ENCODE data around the gene CDKN1C.

The CDKN1C gene

DNA sequence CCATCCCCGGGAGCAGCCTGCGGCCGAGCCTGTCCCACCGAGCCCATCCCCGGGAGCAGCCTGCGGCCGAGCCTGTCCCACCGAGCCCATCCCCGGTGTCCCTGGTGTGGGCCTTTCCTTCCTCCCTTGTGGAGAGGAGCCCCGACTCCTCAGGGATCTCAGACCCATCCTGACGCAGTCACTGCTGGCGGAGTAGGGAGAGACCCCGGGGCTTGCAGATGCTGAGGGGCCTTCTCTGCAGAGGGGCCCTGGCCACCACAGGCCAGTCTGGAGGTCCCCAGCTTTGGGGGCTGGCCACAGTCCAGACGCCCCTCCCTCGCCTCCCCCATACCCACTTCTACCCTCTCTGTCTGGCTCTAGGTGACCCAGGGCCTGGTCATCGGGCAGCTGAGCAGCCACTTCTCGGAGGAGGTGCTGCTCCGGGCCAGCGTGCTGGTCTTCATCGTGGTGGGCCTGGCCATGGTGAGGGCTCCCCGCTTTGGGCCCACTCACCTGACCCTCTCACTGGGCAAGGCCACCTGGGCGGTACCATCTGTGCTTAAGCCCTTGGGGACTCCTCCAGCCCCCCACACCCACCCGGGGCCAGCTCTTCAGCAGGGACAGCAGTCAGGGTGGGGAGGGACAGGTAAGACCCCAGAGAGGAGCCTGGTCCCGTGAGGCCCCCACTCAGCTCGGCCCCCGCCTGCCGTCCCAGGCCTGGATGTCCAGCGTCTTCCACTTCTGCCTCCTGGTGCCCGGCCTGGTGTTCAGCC lies 36.3 kb upstream of the CDKN1C start:
- no peak overlapping the region for H3K27ac ChIP-seq (ENCODE audit: low read depth, low read length)

DNA sequence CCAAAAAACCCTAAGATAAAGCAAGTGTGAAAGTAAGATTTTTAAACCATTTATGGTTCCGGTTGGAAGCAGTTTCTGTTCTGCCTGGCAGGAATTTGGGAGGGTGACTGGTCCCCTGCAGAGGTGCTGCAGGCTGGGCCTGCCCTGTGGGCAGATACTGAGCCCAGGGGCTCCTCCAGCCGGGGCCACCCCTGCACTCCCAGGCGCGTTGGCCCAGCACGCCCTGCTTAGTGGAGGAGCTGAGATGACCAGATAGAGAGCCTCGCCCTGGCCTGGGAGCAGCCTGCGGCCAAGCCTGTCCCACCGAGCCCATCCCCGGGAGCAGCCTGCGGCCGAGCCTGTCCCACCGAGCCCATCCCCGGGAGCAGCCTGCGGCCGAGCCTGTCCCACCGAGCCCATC lies 35.7 kb upstream of the CDKN1C start:
- H3K9me2 ChIP-seq (replicated peaks; ENCODE audit: insufficient read depth, low read length): no peaks in the 10 kb centered on the region
- no peak overlapping the region for H3K9ac ChIP-seq (ENCODE audit: low read length)
- H3F3A ChIP-seq (ENCODE audit: insufficient read depth): no peaks in the 10 kb centered on the region
- TF ChIP-seq, protein P1, sequence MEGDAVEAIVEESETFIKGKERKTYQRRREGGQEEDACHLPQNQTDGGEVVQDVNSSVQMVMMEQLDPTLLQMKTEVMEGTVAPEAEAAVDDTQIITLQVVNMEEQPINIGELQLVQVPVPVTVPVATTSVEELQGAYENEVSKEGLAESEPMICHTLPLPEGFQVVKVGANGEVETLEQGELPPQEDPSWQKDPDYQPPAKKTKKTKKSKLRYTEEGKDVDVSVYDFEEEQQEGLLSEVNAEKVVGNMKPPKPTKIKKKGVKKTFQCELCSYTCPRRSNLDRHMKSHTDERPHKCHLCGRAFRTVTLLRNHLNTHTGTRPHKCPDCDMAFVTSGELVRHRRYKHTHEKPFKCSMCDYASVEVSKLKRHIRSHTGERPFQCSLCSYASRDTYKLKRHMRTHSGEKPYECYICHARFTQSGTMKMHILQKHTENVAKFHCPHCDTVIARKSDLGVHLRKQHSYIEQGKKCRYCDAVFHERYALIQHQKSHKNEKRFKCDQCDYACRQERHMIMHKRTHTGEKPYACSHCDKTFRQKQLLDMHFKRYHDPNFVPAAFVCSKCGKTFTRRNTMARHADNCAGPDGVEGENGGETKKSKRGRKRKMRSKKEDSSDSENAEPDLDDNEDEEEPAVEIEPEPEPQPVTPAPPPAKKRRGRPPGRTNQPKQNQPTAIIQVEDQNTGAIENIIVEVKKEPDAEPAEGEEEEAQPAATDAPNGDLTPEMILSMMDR (IDR thresholded peaks at IDR 0.05; ENCODE audit: insufficient read depth, low read length, poor library complexity, severe bottlenecking): no peak
- TF ChIP-seq EZH2phosphoT487 (conservative IDR thresholded peaks at IDR 0.05; ENCODE audit: low read length): no peak
- no peak overlapping the region for H3K4me2 ChIP-seq (ENCODE audit: low read depth, low read length, poor library complexity, severe bottlenecking)
- no peaks in the 10 kb centered on the region for H3K79me2 ChIP-seq (ENCODE audit: insufficient read depth, low read length)
- no peaks in the 10 kb centered on the region for H4K20me1 ChIP-seq (ENCODE audit: low read depth, low read length)
- H2AFZ ChIP-seq (ENCODE audit: low read depth, low read length, severe bottlenecking): no peak overlapping the region
- H3K4me3 ChIP-seq (ENCODE audit: insufficient read depth, low read length, poor library complexity, severe bottlenecking): no peak overlapping the region
- no peaks in the 10 kb centered on the region for H3K27me3 ChIP-seq (ENCODE audit: low read length)
- no peaks in the 10 kb centered on the region for H3K36me3 ChIP-seq (ENCODE audit: low read length)
- H3K27ac ChIP-seq (ENCODE audit: low read depth, low read length): no peak overlapping the region
- H3K9me3 ChIP-seq (ENCODE audit: insufficient read depth, low read length): no peaks in the 10 kb centered on the region

More for the DNA sequence above, 36.3 kb upstream of the CDKN1C start:
- Histone ChIP-seq H3K36me3 (ENCODE audit: low read length) (no peaks in the 10 kb centered on the region), H3K4me2 (ENCODE audit: low read depth, low read length, poor library complexity, severe bottlenecking) (no peak overlapping the region), H3K9me3 (ENCODE audit: insufficient read depth, low read length) (no peaks in the 10 kb centered on the region), H3K79me2 (ENCODE audit: insufficient read depth, low read length) (no peaks in the 10 kb centered on the region), H2AFZ (ENCODE audit: low read depth, low read length, severe bottlenecking) (no peak overlapping the region), H3K27me3 (ENCODE audit: low read length) (no peaks in the 10 kb centered on the region), H4K20me1 (ENCODE audit: low read depth, low read length) (no peaks in the 10 kb centered on the region), H3F3A (ENCODE audit: insufficient read depth) (no peaks in the 10 kb centered on the region), H3K9ac (ENCODE audit: low read length) (no peak overlapping the region), H3K4me3 (ENCODE audit: insufficient read depth, low read length, poor library complexity, severe bottlenecking) (no peak overlapping the region), H3K9me2 (replicated peaks; ENCODE audit: insufficient read depth, low read length) (no peaks in the 10 kb centered on the region)
- TF ChIP-seq, protein P1 (IDR thresholded peaks at IDR 0.05; ENCODE audit: insufficient read depth, low read length, poor library complexity, severe bottlenecking): no peak
- no peak for TF ChIP-seq EZH2phosphoT487 (conservative IDR thresholded peaks at IDR 0.05; ENCODE audit: low read length)

DNA sequence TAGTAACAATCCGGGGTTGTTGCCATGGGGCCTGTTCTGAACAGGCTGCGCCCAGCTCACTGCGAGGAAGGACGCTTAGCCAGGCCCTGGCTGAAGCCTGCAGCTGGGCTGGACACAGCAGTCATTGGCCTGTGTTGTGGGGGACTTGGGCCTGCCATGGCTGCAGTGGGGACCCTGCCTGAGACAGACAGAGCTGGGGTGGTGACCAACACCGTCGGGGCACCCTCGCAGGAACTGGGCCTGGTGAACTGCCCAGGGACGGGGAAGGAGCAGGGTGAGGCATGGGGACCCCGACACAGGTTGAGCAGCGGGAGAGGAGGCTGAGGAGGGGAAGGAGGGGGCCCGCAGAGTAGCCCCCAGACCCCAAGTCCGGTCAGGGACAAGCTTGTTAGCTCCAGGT lies 34.8 kb upstream of the CDKN1C start:
- H3K9me2 ChIP-seq (replicated peaks; ENCODE audit: insufficient read depth, low read length): no peaks in the 10 kb centered on the region
- no peaks in the 10 kb centered on the region for H3K36me3 ChIP-seq (ENCODE audit: low read length)
- H3K27me3 ChIP-seq (ENCODE audit: low read length): no peaks in the 10 kb centered on the region
- TF ChIP-seq, protein P1 (IDR thresholded peaks at IDR 0.05; ENCODE audit: insufficient read depth, low read length, poor library complexity, severe bottlenecking): no peak
- no peak for TF ChIP-seq EZH2phosphoT487 (conservative IDR thresholded peaks at IDR 0.05; ENCODE audit: low read length)
- H3K9me3 ChIP-seq (ENCODE audit: insufficient read depth, low read length): no peaks in the 10 kb centered on the region
- no peaks in the 10 kb centered on the region for H4K20me1 ChIP-seq (ENCODE audit: low read depth, low read length)
- no peak overlapping the region for H3K9ac ChIP-seq (ENCODE audit: low read length)
- H3K79me2 ChIP-seq (ENCODE audit: insufficient read depth, low read length): no peaks in the 10 kb centered on the region
- no peak overlapping the region for H2AFZ ChIP-seq (ENCODE audit: low read depth, low read length, severe bottlenecking)
- H3K4me3 ChIP-seq (ENCODE audit: insufficient read depth, low read length, poor library complexity, severe bottlenecking): no peak overlapping the region
- H3K27ac ChIP-seq (ENCODE audit: low read depth, low read length): no peak overlapping the region
- no peaks in the 10 kb centered on the region for H3F3A ChIP-seq (ENCODE audit: insufficient read depth)
- H3K4me2 ChIP-seq (ENCODE audit: low read depth, low read length, poor library complexity, severe bottlenecking): no peak overlapping the region
